T-helper 2 cell treated with Interferon-gamma antibody and Interleukin-4, amounts not matched to agents 5 μg/mL and 100 μg/mL, for 36 hours (primary cell): ENCODE data around the gene SV2B.
A peak's percentile ranks its signal among the peaks of the same experiment; 100 is the strongest.

Source experiments
- DNase-seq: peaks from one replicate; pipeline ENCODE4 v3.0.0; 2021; ENCODE audit warnings: low spot score
- H3K27ac Mint-ChIP-seq: one replicate; pipeline ENCODE4 v1.8.0; 2021; ENCODE audit warnings: mild to moderate bottlenecking, mixed read lengths
- H3K27me3 Mint-ChIP-seq: one replicate; pipeline ENCODE4 v1.8.0; 2021; ENCODE audit warnings: low read depth, mixed read lengths
- H3K36me3 Mint-ChIP-seq: one replicate; pipeline ENCODE4 v1.8.0; 2021; ENCODE audit warnings: low read depth, mixed read lengths
- H3K4me1 Mint-ChIP-seq: one replicate; pipeline ENCODE4 v1.8.0; 2021; ENCODE audit warnings: low read depth, mixed read lengths
- H3K4me3 Mint-ChIP-seq: one replicate; pipeline ENCODE4 v1.8.0; 2022; ENCODE audit warnings: mild to moderate bottlenecking, moderate library complexity, mixed read lengths
- H3K9me3 Mint-ChIP-seq: one replicate; pipeline ENCODE4 v1.8.0; 2021; ENCODE audit warnings: mixed read lengths

SV2B gene

DNA sequence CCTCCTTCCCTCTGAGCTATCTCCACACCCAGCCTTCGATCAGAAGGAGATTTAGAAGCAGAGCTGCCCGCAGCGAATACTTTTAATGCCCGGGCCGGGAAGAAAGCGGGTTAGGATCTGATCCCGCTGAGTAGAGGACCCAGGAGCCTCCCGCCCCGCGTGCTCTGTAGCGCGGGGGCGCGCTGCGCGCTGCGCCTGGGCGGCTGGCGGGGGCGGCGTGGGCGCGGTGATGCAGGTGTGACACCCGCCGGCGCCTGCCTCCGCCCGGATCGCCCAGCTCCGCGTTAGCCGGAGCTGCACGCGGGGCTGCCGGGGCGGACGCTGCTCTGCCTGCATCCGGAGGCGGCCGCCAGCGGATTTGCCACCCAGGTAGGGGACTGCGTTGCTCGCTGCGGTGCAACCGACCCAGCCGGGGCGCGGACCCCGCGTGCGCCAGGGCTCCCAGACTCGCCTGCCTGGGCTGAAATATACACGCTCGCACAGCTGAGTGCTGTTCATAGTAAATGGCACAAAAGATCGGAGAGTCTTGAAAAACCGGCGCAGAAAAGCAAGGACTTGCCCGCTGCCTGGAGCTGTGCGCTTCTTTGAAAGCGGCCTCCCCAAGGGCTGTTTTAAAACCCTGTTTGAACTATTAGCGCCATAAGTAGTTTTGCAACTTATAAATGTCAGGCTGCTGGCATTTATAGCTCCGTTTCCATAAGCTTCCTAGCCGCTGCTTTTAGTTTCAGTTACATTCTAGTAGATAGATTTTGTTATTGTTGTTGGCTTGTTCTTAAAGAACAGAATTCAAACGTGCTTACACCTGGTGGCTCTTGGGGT lies at the start of gene SV2B:
Gene SV2B, plus strand, starts transcription at position 263 of the 819 bp plus-strand sequence. CDS start 126,007 bp downstream, outside the sequence.
- H3K9me3 Mint-ChIP-seq, result no peaks in the 10 kb centered on the region
- H3K4me3 Mint-ChIP-seq, result peak within 1 kb of the TSS; percentile 85
- H3K4me1 Mint-ChIP-seq, result peaks cover 12% of the 10 kb centered on the region
- peak; percentile 53 for DNase-seq
- H3K36me3 Mint-ChIP-seq, result no peaks in the 10 kb centered on the region
- H3K27me3 Mint-ChIP-seq, result peaks cover 86% of the 10 kb centered on the region
- H3K27ac Mint-ChIP-seq, result no peak within 1 kb of the TSS

GRCh38 chr15:91051248-91051647 lies 48.8 kb upstream of the SV2B start:
- DNase-seq, result no peak
- peaks cover 50% of the 10 kb centered on the region for H3K27me3 Mint-ChIP-seq

GRCh38 chr15:91054816-91055215 lies 45.2 kb upstream of the SV2B start:
- no peaks in the 10 kb centered on the region for H3K9me3 Mint-ChIP-seq
- DNase-seq, result no peak
- peaks cover 59% of the 10 kb centered on the region for H3K27me3 Mint-ChIP-seq
- no peak overlapping the region for H3K27ac Mint-ChIP-seq
- no peak overlapping the region for H3K4me3 Mint-ChIP-seq
- H3K4me1 Mint-ChIP-seq, result peaks cover under 1% of the 10 kb centered on the region
- no peaks in the 10 kb centered on the region for H3K36me3 Mint-ChIP-seq

More at GRCh38 chr15:91051248-91051647, 48.8 kb upstream of the SV2B start:
- H3K9me3 Mint-ChIP-seq, result no peaks in the 10 kb centered on the region
- no peak overlapping the region for H3K27ac Mint-ChIP-seq
- H3K4me1 Mint-ChIP-seq, result peaks cover 25% of the 10 kb centered on the region
- H3K4me3 Mint-ChIP-seq, result no peak overlapping the region
- H3K36me3 Mint-ChIP-seq, result no peaks in the 10 kb centered on the region

GRCh38 chr15:91055548-91056331 lies 44.3 kb upstream of the SV2B start:
- no peak for DNase-seq
- Mint-ChIP-seq H3K27me3 (peaks cover 57% of the 10 kb centered on the region), H3K36me3 (no peaks in the 10 kb centered on the region), H3K27ac (no peak overlapping the region), H3K4me1 (no peaks in the 10 kb centered on the region), H3K4me3 (no peak overlapping the region), H3K9me3 (no peaks in the 10 kb centered on the region)

- Mint-ChIP-seq H3K27me3 (peaks cover 28% of the 10 kb centered on the region), H3K4me3 (no peak overlapping the region), H3K27ac (no peak overlapping the region)
Observed at GRCh38 chr15:91061230-91061629, 38.8 kb upstream of the SV2B start.

DNA sequence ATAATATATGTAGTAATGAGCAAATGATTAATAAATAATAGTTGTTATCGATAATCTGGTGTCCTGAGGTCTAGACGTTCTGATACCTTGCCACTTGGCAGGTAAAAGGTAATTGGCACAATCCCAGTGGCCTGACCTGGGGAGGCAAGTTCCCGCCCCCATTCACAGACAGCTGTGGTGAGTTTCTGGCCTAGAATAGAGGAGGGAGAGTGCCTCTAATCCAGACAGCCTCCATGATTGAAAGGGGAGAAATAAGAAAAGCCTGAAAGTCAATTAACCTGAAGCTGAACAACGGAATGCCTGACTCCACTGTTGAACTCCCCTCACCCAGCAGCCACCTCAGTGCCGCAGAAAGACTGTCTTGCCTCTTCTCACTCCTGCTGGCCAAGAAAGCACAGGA lies 38.1 kb upstream of the SV2B start:
- no peaks in the 10 kb centered on the region for H3K36me3 Mint-ChIP-seq
- no peak for DNase-seq
- no peaks in the 10 kb centered on the region for H3K4me1 Mint-ChIP-seq
- peaks cover 22% of the 10 kb centered on the region for H3K27me3 Mint-ChIP-seq
- no peak overlapping the region for H3K27ac Mint-ChIP-seq
- no peak overlapping the region for H3K4me3 Mint-ChIP-seq
- no peaks in the 10 kb centered on the region for H3K9me3 Mint-ChIP-seq

More at GRCh38 chr15:91061230-91061629, 38.8 kb upstream of the SV2B start:
- H3K4me1 Mint-ChIP-seq, result no peaks in the 10 kb centered on the region
- DNase-seq, result no peak
- no peaks in the 10 kb centered on the region for H3K9me3 Mint-ChIP-seq
- H3K36me3 Mint-ChIP-seq, result no peaks in the 10 kb centered on the region

DNA sequence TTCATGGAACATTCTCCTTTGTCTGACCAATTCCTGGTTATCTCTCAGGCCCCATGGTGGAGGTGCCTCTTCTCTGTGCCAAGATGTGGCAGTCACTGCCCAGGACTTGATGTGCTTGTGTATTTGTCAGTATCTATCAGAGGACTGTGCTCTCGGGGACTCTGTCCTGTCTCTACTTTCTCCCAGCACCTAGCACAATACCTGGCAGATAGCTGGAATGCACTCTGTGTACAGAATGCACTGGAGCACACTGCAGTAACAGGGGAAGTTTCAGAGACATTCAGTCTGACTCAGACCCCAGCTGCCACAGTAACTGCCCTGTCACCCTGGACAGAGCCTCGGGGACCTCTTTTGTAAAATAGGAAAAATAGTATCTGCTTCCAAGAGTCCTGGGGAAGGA lies 34.6 kb upstream of the SV2B start:
- DNase-seq, result no peak
- Mint-ChIP-seq H3K4me3 (no peak overlapping the region), H3K27ac (no peak overlapping the region), H3K9me3 (no peaks in the 10 kb centered on the region), H3K36me3 (no peaks in the 10 kb centered on the region), H3K27me3 (peaks cover 10% of the 10 kb centered on the region), H3K4me1 (no peaks in the 10 kb centered on the region)

- Mint-ChIP-seq H3K4me1 (no peaks in the 10 kb centered on the region), H3K9me3 (no peaks in the 10 kb centered on the region), H3K36me3 (no peaks in the 10 kb centered on the region), H3K27me3 (peaks cover 14% of the 10 kb centered on the region), H3K4me3 (no peak overlapping the region), H3K27ac (no peak overlapping the region)
- DNase-seq, result no peak
Observed at GRCh38 chr15:91067036-91067435, 33.0 kb upstream of the SV2B start.

DNA sequence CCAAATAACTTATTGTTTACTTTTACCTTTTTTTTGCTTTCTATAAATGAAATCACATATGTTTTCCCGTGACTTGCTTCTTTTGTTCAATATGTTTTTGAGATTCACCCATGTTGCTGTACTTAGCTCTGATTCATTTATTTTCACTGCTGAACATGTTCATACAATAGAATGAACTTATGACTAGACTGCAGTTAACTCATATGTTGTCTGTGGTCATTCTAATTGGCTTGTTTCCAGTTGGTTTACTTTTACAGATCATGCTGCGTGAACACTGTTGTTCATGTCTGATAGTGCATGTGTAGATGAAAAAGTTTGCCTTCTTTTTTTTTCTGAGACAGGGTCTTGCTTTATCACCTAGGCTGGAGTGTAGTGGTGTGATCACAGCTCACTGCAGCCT lies 31.6 kb upstream of the SV2B start:
- H3K4me3 Mint-ChIP-seq, result no peak overlapping the region
- peaks cover 23% of the 10 kb centered on the region for H3K27me3 Mint-ChIP-seq
- no peak for DNase-seq
- H3K4me1 Mint-ChIP-seq, result no peaks in the 10 kb centered on the region
- H3K36me3 Mint-ChIP-seq, result no peaks in the 10 kb centered on the region
- no peaks in the 10 kb centered on the region for H3K9me3 Mint-ChIP-seq
- no peak overlapping the region for H3K27ac Mint-ChIP-seq

- Mint-ChIP-seq H3K36me3 (no peaks in the 10 kb centered on the region), H3K27me3 (peaks cover 23% of the 10 kb centered on the region), H3K27ac (no peak overlapping the region), H3K9me3 (no peaks in the 10 kb centered on the region), H3K4me1 (no peaks in the 10 kb centered on the region), H3K4me3 (no peak overlapping the region)
- DNase-seq, result no peak
Observed at GRCh38 chr15:91068966-91069365, 31.1 kb upstream of the SV2B start.

- DNase-seq, result no peak
- Mint-ChIP-seq H3K27me3 (peaks cover 23% of the 10 kb centered on the region), H3K27ac (no peak overlapping the region), H3K4me1 (no peaks in the 10 kb centered on the region), H3K36me3 (no peaks in the 10 kb centered on the region), H3K4me3 (no peak overlapping the region), H3K9me3 (no peaks in the 10 kb centered on the region)
Observed at GRCh38 chr15:91070872-91071271, 29.2 kb upstream of the SV2B start.

DNA sequence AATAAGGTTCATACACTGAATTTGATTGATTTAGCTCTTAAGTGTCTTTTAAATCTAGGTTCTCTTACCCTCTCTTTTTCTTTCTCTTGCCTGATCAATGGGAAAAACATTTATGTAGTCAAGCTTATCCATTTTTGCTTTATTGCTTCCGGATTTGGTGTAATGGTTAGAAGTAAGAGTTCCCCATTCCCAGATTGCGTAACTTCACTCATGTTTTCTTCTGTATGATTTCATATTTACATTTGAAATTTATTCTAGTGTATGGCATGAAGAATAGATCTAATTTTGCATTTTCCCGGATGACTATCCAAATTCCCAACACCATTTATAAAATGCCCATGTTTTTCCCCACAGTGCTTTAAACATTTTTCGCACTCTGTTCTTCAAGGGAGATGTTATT lies 27.9 kb upstream of the SV2B start:
- Mint-ChIP-seq H3K36me3 (no peaks in the 10 kb centered on the region), H3K4me1 (no peaks in the 10 kb centered on the region), H3K27ac (no peak overlapping the region), H3K27me3 (peaks cover 18% of the 10 kb centered on the region), H3K4me3 (no peak overlapping the region), H3K9me3 (no peaks in the 10 kb centered on the region)
- no peak for DNase-seq

- Mint-ChIP-seq H3K27me3 (peaks cover 18% of the 10 kb centered on the region), H3K9me3 (no peaks in the 10 kb centered on the region), H3K4me3 (no peak overlapping the region), H3K4me1 (no peaks in the 10 kb centered on the region), H3K27ac (no peak overlapping the region), H3K36me3 (no peaks in the 10 kb centered on the region)
- DNase-seq, result no peak
Observed at GRCh38 chr15:91073077-91073476, 27.0 kb upstream of the SV2B start.

DNA sequence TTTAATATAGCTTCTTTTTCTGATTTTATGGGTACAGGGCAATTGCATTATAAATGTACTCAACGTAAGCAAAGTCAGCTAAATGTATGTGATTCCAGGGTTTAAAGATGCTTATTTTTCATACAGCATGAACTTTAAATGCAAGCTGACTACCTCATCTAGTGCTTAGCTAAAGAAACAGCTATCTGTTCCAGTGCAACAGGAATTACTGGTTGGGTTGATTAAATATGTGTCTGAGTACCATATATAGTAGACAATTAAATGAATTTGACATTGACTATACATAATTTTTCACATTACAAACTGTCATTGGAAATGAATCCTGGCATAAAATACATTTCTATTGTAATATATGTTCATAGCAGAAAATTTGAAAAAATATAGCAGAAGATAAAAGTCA lies 26.3 kb upstream of the SV2B start:
- Mint-ChIP-seq H3K27me3 (peaks cover 16% of the 10 kb centered on the region), H3K4me3 (no peak overlapping the region), H3K9me3 (no peaks in the 10 kb centered on the region), H3K36me3 (no peaks in the 10 kb centered on the region), H3K27ac (no peak overlapping the region), H3K4me1 (no peaks in the 10 kb centered on the region)
- no peak for DNase-seq
